A549 treated with AZD9567 at 1 μM for 4 hours (cell line): ENCODE measurements around the gene THOC6. TPM values are rescaled to one million over a fixed set of nuclear protein-coding genes. Genes with fewer than 3 reads are reported as not detected.

Source experiments
- total RNA-seq: library from RNA; stranded (reverse); fragments of 200-300 nt; extraction: Qiagen RNA extraction; gene quantifications from 5 replicates; pipeline ENCODE4 v1.2.3, GENCODE V29; 2022; ENCODE audit not compliant: insufficient read depth

Gene THOC6
- total RNA-seq: 26.4 to 38.3 TPM (median 35.7 TPM) in 5 replicates

DNA sequence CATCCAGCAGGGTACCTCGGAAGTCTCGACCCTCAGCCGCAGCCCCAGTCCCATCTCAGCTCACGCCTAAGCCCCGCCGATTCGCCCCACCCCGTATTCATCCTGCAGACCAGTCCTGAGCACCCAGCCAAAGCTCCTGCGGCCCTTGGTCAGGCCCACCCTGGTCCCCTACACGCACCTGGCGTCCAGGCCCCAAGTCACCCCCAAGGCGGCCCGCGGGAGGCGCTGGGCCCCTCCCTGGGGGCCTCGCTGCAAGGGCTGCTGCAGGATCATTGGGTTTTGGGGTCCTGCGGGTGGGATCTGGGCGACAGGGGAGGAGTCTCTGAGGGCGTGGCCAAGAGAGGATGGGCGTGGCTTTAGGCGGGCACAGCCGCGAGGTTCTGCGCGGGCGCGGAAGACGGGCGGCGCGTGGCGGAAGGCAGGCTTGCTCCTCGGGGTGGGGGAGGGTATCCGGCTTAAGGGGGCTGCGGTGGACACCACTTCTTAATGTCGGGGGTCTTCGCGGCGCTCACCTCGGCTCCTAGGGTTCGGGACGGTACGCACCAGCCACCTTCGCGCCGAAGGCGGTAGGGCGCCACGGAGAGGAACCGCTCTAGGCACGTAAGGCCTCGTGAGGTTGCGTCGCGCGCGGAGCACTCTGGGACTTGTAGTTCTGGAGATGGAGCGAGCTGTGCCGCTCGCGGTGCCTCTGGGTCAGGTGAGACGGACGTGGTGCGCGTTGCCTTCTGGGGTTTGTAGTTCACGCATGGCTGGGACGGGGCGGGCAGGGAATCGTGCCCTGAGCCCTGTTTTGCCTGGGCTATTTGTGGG, at the start of gene THOC6, which contains the start of gene HCFC1R1:
THOC6 (plus strand) TSS at position 367 of the 810 bp plus-strand sequence; CDS start at position 659, 292 bp downstream.
HCFC1R1 (minus strand) TSS at position 274 of the 810 bp plus-strand sequence; CDS start at position 273, 1 bp downstream.

DNA sequence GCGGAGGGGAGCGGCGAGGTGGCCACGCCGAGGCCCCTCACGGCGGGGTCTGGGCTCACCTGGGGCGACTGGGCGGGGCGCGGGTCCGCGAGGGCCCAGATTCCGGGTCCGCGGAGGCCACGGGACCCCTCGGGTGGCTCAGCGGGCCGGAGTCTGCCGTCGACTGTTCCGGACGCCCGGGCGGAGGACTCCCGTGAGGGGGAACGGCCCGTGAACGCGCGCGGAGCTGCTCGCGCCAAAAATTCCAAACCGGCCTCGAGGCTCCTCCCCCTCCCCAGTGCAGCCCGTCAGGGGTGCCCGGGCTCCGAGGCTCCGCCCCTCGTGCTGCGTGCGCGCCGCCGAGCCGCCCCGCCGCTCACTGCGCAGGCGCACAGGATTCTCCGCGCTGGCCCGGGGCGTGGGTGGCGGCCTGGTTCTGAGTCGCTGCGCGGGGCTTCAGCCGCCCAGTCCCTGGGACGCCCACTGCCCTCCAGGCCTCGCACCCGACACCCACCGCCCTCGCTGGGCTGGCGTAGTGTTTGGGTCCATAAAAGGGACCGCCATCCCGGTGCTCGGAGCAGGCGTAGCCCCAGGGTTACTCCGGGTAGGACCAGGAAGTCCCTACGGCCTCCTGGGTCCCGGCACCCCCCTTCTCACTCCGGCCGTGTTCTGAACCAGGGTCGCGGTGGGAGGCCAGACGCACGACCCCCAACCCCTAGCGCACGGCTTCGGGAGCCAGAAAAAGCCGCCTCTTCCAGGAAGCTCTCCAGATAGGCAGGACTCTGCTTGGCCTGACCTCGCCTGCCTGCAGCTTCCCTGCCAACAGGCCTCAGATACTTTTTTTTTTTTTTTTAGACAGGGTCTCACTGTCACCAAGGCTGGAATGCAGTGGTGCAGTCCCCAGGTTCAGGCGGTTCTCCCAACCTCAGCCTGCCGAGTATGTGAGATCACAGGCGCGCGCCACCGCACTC, 43.3 kb upstream of the THOC6 start, which contains the start of gene PKMYT1:
PKMYT1 (minus strand) TSS at position 220 of the 950 bp plus-strand sequence. CDS start 789 bp downstream, outside the sequence.

DNA sequence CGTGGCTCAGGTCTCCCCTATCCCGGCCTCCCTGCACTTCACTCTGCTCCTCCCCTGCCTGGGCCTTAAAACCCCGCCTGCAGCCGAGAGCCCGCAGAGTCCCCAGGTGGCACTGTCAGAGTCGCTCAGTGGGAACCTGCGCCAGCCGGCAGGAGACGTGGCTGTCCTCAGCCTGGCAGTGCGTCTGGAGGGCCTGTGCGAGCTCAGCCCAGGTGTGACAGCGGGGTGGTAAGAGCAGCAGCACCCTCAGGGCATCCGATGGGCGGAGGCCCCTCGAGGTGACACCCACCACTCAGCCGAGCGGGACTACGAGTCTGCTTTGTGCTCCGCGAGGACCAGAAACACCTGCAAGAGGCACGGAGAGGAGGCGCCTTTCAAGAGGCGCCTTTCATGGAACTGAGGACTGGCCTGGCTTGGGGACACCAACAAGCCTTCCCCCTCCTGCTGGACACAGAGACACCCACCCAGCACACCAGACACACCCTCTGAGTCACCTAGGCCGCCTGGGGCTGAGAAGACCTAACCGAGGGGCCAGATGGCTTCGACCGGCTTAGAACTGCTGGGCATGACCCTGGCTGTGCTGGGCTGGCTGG, 10.9 kb upstream of the THOC6 start, which contains the start of gene CLDN9:
CLDN9 (plus strand) TSS at position 96 of the 593 bp plus-strand sequence; CDS start at position 536, 440 bp downstream.

DNA sequence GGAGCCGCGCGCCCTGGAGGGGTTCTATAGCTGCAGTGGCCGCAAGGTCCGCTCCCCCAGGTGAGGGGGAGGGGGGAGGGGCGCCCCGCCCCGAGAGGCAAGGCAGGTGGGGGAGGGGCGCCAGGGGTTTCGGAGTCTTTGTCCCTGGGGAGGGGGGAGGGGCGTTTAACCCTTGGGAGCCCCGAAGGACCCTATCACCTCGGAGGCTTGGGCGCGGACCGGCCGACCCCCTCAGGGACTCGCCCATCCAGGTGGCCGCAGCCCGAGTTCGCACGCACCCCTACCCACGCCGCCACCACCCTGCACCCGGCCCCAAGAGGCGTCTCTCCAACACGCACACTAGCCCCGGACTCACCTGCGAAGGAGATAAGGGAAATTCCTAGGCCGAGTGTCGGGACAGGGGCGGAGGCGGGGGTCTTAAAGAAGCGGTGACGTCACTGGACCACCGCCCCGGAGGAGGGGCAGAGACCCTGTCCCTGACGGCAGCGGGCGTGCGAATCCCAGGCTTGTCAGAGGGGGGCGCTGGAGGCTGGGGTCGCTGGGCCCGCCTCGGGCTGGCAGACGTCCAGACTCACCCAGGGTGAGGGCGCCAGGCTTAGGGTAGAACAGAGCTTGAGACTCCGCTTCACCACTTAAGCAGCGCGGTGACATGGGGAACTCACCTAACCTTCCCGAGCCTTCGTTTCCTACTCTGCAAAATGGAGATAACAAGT, 5.9 kb upstream of the THOC6 start, which contains the start of gene CLDN6:
CLDN6 (minus strand) TSS at position 390 of the 713 bp plus-strand sequence. CDS start 2,162 bp downstream, outside the sequence.

DNA sequence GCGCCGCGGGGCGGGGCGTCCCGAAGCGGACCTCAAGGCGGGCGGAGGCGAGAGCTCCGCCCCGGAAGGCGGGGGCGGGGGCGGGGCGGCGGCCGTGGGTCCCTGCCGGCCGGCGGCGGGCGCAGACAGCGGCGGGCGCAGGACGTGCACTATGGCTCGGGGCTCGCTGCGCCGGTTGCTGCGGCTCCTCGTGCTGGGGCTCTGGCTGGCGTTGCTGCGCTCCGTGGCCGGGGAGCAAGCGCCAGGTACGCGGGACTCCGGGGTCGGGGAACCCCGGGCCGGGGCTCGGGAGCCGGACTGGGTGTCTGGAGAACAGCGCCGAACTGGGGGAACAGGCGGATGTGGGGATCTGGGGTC, 3.6 kb upstream of the THOC6 start, which contains the start of gene TNFRSF12A:
TNFRSF12A (plus strand) TSS at position 122 of the 357 bp plus-strand sequence; CDS start at position 152, 30 bp downstream.

DNA sequence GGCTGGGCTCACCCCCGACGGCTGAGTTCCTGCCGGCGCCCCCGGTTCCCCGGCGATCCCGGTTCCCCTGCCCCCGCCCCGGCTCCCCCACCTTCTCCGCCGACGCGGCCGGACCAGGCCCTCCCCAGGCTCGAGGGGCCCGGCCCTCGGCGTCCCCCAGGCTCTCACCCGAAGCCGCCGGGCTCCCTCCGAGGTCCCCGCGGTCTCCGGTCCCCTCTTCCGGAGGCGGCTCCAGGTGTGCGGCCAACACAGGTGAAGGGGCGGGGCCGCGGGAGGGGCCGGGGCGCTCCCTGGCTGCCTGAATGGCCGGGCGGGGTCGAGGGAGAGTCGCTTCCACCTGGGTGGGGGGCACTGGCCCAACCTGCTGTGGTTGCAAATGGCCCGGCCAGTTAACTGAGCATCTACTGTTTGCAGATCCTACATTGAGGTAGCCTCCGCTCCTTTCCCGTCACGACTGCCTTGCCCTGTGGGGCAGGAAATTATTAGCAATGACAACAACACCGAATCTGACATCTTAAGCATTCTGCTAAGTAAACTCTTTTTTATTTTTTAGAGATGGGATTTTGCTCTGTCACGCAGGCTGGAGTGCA, 13.0 kb downstream of the THOC6 start, which contains the start of gene BICDL2:
BICDL2 (minus strand) TSS at position 219 of the 590 bp plus-strand sequence. CDS start 1,448 bp downstream, outside the sequence.

DNA sequence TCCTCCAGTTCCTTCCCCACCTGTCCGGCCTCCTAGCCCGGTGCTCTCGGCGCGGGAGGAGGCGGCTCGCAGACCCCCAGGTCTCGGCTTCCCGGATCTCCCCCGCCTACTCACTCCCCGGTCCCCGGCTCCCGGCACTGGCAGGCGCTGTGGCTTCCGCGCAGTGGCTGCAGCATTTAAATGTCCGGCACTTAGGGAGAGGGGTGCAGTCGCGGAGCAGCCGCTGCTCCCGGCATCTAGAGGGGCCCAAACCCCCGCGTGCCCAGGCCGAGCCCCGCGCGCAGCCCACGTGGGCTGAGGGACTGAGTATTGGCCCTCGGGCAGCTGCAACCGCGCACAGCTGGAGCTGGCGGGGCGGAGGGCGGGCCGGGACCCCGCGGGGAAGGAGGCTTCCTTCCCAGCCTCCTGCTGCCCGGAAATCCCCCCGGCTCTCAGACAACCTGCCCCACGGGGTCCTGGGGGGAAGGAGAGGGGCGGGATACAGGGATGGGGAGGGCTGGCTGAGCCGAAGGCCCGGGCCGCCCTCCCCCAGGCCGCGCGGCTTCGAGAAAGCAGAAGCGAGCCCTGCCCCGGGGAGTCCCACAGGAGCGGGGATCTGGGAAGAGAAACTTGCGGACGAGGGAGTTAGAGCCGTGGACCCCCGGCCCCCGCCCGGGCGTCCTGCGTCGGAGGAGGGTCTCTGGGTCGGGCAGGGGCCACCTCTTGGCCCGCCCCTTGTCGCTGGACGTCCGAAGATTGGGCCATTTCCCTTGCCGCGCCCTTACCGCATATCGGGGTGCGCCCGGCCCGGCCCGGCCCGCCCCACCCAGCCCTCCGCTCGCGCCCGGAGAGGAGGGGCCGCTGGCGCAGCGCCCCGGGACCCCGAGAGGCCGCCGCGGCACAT, 22.2 kb downstream of the THOC6 start, which contains the start of gene MMP25:
MMP25 (plus strand) TSS at position 804 of the 883 bp plus-strand sequence. CDS start 357 bp downstream, outside the sequence.

DNA sequence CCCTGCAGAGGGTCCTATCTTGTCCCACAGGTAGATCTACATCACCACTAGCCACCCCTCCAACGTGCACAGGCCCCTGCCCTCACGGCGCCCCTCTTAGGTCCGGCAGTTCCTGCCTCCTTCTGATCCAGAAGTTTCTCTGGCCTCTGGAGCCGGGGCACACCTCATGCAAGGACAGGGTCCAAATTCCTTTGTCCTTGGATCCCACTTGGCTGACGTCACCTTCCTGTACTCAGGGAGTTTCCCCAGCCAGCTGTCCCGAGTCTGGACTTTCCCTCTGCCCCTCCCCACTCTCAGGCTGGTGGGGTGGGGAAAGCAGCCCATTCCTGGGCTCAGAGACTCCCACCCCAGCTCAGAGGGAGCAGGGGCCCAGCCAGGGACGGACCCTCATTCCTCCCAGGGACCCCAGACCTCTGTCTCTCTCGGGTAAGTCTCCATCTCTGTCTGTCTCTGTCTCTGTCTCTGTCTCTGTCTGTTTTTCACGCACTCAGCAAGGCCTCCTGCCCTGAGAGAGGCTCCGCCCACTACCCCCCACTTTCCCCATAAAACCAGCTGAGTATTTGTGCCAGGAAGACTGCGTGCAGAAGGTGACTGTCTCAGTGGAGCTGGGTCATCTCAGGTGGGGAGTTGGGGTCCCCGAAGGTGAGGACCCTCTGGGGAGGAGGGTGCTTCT, 41.4 kb downstream of the THOC6 start, which contains the start of gene IL32:
IL32 (plus strand) TSS at position 572 of the 673 bp plus-strand sequence. CDS start 172 bp downstream, outside the sequence.

Other genes starting within 250 kb of the THOC6 start
- 407 to 510 TPM (median 497 TPM) in 5 replicates for gene ELOB, start 246.8 kb upstream of the THOC6 start, total RNA-seq
- gene PRSS33, start 236.5 kb upstream of the THOC6 start, total RNA-seq: 0.06 TPM in 1 of 5 replicates, not detected in the others
- not detected in 5 replicates for gene PRSS41, start 225.6 kb upstream of the THOC6 start, total RNA-seq
- gene PRSS21, start 206.8 kb upstream of the THOC6 start, total RNA-seq: 0.16 to 0.24 TPM in 2 of 5 replicates, not detected in the others
- 0.49 to 0.80 TPM (median 0.66 TPM) in 4 of 5 replicates, not detected in the other for gene ZG16B, start 193.7 kb upstream of the THOC6 start, total RNA-seq
- 0.67 to 1.9 TPM (median 1.1 TPM) in 5 replicates for gene PRSS22, start 165.9 kb upstream of the THOC6 start, total RNA-seq
- gene FLYWCH2, start 140.8 kb upstream of the THOC6 start, total RNA-seq: 48.1 to 54.9 TPM (median 50.4 TPM) in 5 replicates
- 23.6 to 29.2 TPM (median 26.3 TPM) in 5 replicates for gene FLYWCH1, start 112.1 kb upstream of the THOC6 start, total RNA-seq
- 2.0 to 2.5 TPM (median 2.1 TPM) in 4 of 5 replicates, not detected in the other for gene KREMEN2, start 59.8 kb upstream of the THOC6 start, total RNA-seq
- gene PAQR4, start 54.7 kb upstream of the THOC6 start, total RNA-seq: 46.7 to 50.9 TPM (median 49.9 TPM) in 5 replicates
- gene PKMYT1, start 43.6 kb upstream of the THOC6 start, total RNA-seq: 68.3 to 98.4 TPM (median 93.8 TPM) in 5 replicates
- gene CLDN9, start 11.1 kb upstream of the THOC6 start, total RNA-seq: 0.37 to 0.71 TPM (median 0.42 TPM) in 4 of 5 replicates, not detected in the other
- 0.18 to 1.2 TPM (median 0.28 TPM) in 5 replicates for gene CLDN6, start 5.9 kb upstream of the THOC6 start, total RNA-seq
- 438 to 673 TPM (median 603 TPM) in 5 replicates for gene TNFRSF12A, start 3.7 kb upstream of the THOC6 start, total RNA-seq
- 226 to 241 TPM (median 237 TPM) in 5 replicates for gene HCFC1R1, start 93 bp upstream of the THOC6 start, total RNA-seq
- gene BICDL2, start 12.9 kb downstream of the THOC6 start, total RNA-seq: not detected in 5 replicates
- gene MMP25, start 22.5 kb downstream of the THOC6 start, total RNA-seq: 0.86 to 1.1 TPM (median 0.96 TPM) in 4 of 5 replicates, not detected in the other
- 13.0 to 37.1 TPM (median 22.9 TPM) in 5 replicates for gene IL32, start 41.6 kb downstream of the THOC6 start, total RNA-seq
- 0.03 TPM in 1 of 5 replicates, not detected in the others for gene ZSCAN10, start 75.3 kb downstream of the THOC6 start, total RNA-seq
- 12.9 to 15.4 TPM (median 14.2 TPM) in 5 replicates for gene ZNF205, start 88.6 kb downstream of the THOC6 start, total RNA-seq
- 12.4 to 13.5 TPM (median 12.8 TPM) in 5 replicates for gene ZNF213, start 111.0 kb downstream of the THOC6 start, total RNA-seq
- 0.13 to 0.31 TPM (median 0.26 TPM) in 4 of 5 replicates, not detected in the other for gene OR1F1, start 164.2 kb downstream of the THOC6 start, total RNA-seq
- 7.8 to 9.3 TPM (median 8.4 TPM) in 5 replicates for gene ZNF200, start 211.1 kb downstream of the THOC6 start, total RNA-seq
- gene MEFV, start 232.6 kb downstream of the THOC6 start, total RNA-seq: not detected in 5 replicates